GM12801 (cell line): ENCODE results near the gene S100A3.

ENCODE experiments used
- TF ChIP-seq, protein P1 (sequence below): IDR thresholded peaks from one replicate; pipeline ENCODE4 v1.5.1; 2011; ENCODE audit warnings: control low read depth; ENCODE audit not compliant: insufficient read length; ENCODE audit errors: extremely low read depth

S100A3 gene

GRCh38 chr1:153571706-153572105 is 22.6 kb upstream of the S100A3 start:
- TF ChIP-seq, protein P1, sequence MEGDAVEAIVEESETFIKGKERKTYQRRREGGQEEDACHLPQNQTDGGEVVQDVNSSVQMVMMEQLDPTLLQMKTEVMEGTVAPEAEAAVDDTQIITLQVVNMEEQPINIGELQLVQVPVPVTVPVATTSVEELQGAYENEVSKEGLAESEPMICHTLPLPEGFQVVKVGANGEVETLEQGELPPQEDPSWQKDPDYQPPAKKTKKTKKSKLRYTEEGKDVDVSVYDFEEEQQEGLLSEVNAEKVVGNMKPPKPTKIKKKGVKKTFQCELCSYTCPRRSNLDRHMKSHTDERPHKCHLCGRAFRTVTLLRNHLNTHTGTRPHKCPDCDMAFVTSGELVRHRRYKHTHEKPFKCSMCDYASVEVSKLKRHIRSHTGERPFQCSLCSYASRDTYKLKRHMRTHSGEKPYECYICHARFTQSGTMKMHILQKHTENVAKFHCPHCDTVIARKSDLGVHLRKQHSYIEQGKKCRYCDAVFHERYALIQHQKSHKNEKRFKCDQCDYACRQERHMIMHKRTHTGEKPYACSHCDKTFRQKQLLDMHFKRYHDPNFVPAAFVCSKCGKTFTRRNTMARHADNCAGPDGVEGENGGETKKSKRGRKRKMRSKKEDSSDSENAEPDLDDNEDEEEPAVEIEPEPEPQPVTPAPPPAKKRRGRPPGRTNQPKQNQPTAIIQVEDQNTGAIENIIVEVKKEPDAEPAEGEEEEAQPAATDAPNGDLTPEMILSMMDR, result no peak

DNA sequence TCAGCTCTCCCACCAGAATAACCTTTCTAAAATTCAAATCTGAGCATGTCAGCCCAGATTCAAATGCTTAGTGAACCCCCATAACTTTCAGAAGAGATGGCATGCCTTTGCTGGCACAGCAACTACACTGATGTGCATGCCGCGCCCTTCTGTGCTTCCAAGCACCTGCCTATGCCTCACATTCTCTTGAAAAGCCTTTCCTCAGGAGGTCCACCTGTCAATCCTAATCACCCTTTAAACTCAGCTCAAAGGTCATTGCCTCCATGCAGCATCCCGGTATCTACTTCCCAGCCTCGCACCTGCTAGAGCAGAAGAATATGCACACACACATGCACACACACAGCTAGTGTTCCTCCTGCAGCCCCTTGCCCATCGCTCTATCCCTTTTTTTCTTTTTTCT is 21.8 kb upstream of the S100A3 start:
- TF ChIP-seq, protein P1, result no peak

DNA sequence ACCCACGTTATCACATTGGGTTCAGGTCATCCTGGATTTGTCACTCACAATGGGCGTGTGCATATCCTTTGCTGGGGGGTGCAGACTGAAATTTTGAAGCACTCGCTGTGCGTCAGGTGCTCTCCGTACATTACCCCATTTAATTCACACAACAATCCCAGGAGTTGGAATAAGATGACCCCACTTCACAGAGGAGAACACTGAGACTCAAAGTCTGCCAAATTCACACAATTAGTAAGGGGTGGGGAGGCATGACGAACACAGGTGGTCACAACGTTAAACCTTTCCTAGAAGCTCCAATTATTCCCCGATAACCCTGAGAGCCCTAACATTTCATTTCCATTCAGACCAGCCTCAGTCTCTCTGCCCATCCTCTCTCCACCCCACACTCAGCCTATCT is 20.4 kb upstream of the S100A3 start:
- TF ChIP-seq, protein P1, result no peak

- TF ChIP-seq, protein P1, result peak; percentile 78
Observed at GRCh38 chr1:153568367-153569099, 19.5 kb upstream of the S100A3 start.

GRCh38 chr1:153567621-153568366 is 18.7 kb upstream of the S100A3 start:
- TF ChIP-seq, protein P1, result no peak

DNA sequence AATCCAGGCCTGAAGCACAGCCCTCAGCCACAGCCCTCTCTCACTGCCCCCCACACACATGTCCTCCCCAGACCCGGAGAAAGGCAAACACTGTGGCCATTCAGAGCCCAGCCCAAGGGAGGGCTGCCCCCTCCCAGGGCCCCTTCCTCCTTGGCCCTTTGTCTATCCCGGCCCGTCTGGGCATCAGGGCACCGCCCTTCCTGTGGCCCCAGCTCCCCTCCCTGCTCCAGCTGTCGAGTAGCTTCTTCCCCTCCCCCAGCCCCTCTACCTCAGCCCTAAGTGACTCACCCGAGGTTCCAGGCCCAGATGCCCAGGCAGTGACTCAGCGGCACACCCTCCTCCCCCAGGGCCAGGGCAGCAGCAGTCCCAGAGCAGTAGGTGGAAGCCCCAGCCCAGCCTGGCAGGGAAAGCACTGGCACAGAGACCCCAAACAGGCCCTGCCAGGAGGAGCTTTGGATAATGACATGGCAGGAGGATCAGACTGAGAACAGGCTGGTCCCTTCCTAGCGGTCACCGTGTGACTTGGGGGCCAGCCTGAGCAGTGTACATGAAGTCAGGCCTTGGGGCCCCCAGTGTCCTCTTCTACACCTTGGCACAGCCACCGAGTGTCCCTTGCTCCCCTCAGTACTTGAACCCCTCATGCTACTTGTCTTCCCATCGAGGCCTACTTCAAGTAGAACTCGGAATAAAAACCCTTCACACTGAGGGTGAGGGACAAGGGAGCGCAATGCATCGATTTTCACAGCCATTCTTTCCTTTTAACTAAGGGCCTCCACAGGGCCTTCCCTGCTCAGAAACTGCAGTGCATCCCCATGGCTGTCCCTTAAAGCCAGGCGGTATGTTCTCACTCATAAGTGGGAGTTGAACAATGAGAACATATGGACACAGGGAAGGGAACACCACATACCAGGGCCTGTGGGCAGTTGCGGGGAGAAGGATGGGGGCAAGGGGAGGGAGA is 17.6 kb upstream of the S100A3 start:
- TF ChIP-seq, protein P1, result no peak
